Epithelial cell of prostate (primary cell): Measurements from ENCODE around the gene HEXA.
"Not testable (repeated sequence)": the region's sequence is repeated elsewhere in the genome, so short reads cannot be mapped to it uniquely, and the experiment has no call there.

ENCODE experiments used
- DNase-seq: peaks from one replicate; pipeline ENCODE4 v3.0.0-alpha.2; 2011; ENCODE audit warnings: low read depth, low spot score
- H3K27ac ChIP-seq: fragments of 450-650 bp; 2 replicates; pipeline ENCODE4 v1.5.1; 2017; ENCODE audit warnings: mild to moderate bottlenecking

HEXA gene

DNA sequence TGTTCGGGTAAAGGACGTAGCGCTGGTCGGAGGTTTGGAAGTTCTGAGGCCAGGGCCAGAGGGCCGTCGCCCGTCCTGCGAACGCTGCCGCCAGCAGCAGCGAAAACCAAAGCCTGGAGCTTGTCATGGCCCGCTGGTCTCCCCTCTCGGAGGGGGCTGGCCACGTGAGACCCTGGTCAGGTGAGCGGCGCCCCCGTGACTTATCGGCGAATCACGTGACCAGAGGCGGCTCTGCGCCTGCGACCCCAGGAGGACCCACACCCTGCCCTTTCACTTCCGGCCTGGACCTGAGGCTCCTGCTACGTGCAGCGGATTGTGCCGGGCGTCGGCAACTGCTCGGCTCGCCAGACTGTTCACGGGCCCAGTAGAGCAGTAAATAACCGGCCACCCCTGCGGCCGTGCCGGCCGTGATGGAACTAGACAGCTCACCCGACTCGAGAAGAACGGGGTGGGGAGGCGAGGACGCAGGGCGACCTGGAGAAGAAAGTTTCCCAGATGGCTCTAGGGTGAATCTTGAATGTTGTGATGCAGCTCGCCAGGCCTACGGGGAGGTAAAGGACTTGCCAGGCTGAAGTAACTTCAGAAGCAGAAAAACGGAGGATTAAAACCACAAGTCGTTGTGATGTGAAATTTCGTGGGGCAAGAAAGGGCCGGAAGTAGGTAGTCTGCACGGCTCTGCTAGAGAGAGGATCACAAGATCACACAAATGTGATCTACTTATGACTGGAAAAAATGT, at the start of gene HEXA:
HEXA (minus strand) TSS at position 169 of the 736 bp plus-strand sequence; CDS start at position 127, 42 bp downstream.
- H3K27ac ChIP-seq: peak within 1 kb of the TSS; percentile 78
- peak; percentile 46 for DNase-seq

DNA sequence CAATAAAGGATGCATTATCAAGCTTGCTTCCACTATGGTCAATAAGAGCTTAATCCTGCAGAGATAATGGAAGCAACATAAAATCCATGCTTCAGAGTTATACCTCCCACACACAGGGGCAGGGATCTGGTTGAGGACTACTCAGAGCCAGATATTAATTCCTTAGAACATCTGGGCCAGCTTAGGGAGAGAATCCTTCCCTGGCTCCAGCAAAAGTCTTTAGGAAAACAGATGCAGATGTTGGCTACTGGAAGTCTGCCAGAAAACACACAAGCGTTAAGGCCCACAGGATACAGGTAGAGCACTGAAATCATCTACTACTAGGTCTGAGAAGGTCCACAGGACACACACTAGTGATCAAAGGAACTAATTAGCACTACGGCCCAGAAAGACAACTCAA, 47.4 kb upstream of the HEXA start:
- no peak overlapping the region for H3K27ac ChIP-seq
- no peak for DNase-seq

DNA sequence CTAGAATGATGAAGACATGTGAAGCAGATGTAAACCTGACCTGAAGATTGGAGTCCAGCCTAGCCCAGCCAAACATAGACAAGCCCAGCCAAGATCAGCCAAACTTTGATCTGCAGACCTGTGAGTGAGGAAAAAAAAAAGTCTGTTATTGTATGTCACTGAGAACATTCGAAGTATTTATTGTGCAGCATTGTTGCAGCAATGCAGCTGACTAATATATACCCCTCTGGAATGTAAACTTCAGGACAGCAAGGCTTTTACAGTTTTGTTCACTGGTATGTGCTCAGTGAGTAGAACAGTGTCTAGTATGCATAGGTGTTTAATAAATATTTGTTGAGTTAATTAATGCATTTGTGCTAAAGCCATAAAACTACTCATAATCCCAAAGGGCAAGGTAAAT, 45.7 kb upstream of the HEXA start:
- DNase-seq: no peak
- H3K27ac ChIP-seq: no peak overlapping the region

DNA sequence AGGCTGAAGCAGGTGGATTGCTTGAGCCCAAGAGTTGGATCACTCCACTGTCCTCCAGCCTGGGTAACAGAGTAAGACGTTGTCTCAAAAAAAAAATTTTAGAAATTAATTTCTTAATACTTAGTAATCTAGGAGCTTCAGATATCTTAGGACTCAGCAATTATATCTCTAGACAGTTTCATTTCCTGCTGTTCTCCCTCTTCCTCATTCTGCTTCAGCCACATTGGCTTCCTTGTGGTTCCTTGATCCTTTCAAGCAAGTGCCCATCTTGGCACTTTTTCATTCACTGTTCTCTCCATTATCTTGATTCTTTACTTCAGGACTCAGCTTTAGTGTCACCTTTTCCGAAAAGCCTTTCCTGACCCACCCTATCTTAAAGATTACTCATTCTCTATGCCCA, 44.8 kb upstream of the HEXA start:
- DNase-seq: no peak

DNA sequence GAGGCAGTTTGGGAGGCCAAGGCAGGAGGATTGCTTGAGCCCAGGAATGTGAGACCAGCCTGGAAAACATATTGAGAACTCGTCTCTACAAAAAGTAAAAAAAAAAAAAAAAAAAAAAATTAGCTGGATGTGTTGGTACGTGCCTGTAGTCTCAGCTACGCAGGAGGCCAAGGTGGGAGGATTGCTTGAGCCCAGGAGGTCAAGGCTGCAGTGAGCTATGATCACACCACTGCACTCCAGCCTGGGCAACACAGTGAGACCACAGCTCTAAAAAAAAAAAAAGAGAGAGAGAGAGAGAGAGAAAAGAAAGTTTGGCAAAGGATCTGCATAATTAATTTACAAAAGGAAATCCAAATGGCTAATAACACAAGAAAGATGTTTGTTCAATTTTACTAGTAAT, 44.0 kb upstream of the HEXA start:
- not testable (repeated sequence) for H3K27ac ChIP-seq, DNase-seq

More for the DNA sequence above, 44.8 kb upstream of the HEXA start:
- H3K27ac ChIP-seq: no peak overlapping the region

DNA sequence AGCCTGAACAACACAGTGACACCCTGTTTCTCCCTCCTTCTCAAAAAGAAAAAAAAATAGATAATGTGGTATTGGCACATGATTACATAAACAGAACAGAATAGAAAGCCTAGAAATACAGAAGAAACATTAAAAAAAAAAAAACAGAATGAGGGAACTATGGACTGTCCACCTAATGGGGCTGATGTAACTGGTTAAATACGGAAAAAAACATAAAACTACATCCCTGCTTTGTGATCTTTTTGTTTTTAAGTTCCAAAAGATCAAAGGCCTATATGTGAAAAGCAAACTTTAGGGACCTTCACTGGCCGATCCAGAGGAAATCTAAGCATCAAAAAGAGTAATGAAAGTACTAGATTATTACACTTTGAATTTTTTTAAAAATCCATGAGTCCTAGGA, 39.5 kb upstream of the HEXA start:
- no peak overlapping the region for H3K27ac ChIP-seq
- no peak for DNase-seq

DNA sequence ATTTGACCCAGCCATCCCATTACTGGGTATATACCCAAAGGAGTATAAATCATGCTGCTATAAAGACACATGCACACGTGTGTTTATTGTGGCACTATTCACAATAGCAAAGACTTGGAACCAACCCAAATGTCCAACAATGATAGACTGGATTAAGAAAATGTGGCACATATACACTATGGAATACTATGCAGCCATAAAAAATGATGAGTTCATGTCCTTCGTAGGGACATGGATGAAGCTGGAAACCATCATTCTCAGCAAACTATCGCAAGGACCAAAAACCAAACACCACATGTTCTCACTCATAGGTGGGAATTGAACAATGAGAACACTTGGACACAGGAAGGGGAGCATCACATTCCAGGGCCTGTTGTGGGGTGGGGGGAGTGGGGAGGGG, 37.5 kb upstream of the HEXA start:
- not testable (repeated sequence) for H3K27ac ChIP-seq, DNase-seq

DNA sequence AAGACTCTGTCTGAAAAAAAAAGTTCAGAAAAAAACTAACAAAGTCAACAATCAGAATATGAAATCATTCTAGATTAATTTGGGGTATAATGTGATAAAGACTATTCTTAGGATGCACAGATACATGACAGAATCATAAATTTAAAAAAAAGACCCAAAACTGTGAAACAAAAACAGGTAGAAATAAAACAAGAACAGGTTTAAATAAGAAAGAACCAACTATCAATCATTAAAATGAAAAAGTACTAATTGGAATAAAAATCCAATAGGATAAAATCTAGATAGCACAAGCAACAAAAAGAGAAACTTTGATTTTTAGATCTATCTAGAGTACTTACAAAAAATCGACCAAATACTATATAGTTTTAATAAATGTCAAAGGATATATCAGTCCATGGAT, 35.7 kb upstream of the HEXA start:
- no peak for DNase-seq
- no peak overlapping the region for H3K27ac ChIP-seq

DNA sequence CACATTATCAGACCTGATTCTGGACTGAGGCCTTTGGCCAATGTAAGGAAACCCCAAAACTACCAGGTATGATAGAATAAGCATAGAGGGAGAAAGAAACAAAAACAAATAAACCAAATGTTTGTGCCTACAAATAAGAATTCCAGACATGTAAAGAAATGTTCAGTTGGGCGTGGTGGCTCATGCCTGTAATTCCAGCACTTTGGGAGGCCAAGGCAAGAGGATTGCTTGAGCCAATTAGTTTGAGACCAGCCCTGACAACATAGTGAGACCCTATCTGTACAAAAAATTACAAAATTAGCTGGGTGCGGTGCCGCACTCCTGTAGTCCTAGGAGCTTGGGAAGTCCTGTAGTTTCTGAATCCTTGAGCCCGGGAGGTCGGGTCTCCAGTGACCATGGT, 35.3 kb upstream of the HEXA start:
- DNase-seq: no peak
- no peak overlapping the region for H3K27ac ChIP-seq

DNA sequence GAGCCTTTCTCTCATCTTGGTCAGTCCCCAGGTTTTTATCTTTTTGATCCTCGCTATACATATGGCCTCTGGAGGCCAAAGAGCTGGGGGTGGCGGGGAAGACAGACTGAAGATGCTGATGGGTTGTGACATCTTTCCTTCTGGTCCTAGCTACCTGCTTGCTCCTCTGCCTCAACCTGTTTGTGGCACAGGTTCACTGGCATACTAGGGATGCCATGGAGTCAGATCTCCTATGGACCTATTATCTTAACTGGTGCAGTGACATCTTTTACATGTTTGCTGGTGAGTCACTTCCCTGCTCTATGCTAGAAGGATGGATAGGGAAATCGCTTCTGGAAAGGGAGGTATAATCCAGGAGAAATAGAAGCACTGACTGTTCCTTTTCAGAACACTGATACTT, 31.1 kb upstream of the HEXA start:
- DNase-seq: no peak

DNA sequence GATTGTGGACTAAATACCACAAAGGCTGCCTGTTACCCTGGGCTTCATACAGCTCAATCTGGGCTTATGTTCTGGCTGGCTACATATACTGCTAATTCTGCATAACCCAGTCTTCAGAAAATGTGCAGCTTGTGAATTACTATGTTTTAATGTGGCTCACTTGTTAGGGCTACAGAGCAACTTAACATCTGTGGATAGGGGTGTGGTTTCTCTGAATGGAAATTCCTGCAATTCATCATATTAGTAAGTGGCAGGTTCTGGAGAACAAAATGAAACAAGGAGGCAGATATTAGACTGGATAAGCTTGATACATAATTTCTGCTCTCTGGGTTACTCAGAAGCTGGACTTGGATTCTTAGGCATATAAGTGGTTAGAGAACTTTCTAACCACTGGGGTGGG, 29.0 kb upstream of the HEXA start:
- H3K27ac ChIP-seq: no peak overlapping the region
- DNase-seq: no peak

More for the DNA sequence above, 31.1 kb upstream of the HEXA start:
- H3K27ac ChIP-seq: no peak overlapping the region

DNA sequence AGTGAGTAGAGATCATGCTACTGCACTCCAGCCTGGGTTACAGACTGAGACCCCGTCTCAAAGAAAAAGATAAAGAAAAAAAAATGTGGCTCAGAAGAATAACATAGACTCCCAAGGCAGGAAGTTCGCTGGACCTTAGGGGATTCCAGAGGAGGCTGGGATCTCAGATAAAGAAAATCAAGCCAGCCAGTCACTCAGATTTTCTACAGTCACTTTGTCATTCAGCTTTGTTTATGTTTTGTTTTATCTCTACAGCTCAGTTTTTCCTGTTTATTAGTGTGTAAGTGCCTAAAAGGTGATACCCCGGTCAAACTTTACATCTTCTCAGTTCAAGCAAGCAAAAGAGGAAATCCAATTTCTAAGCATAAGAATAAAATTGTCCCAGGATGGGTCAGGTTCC, 28.5 kb upstream of the HEXA start:
- no peak for DNase-seq
- H3K27ac ChIP-seq: no peak overlapping the region

DNA sequence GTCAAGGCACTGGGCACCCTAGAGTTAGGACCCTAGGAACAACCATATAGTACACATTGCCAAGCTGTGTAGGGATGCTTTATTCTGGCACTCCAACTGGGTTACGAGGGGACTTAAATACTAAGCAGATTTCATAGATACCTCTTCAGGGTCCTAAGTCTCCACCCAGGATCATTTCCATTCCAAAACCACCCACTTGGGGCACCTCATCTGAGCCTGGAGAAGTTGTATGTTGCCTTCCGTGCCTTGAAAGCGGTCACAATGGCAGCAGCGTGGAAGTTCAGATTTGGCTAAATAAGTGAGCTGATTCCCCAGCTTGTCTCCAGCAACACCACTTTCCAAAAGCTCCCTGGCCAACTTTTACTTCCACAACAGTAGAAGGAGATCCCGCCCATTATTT, 26.9 kb upstream of the HEXA start:
- DNase-seq: no peak
- H3K27ac ChIP-seq: no peak overlapping the region

DNA sequence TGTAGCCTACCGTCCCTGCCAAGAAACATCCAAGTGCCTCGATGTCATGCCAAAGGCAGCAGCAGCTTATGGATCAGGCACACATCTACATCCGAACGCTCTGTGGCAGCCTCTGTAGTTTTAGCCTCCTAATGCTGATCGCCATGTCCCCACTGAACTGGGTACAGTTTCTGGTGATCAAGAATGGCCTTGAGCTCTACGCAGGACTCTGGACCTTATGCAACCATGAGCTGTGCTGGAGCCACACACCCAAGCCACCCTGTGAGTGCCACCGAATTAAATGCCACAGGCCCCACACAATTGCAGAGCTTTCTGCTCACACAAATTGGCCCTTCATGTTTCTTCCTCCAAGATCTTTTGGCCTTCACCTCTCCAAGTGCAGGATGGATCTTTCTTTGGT, 22.8 kb upstream of the HEXA start:
- DNase-seq: no peak
- H3K27ac ChIP-seq: no peak overlapping the region

DNA sequence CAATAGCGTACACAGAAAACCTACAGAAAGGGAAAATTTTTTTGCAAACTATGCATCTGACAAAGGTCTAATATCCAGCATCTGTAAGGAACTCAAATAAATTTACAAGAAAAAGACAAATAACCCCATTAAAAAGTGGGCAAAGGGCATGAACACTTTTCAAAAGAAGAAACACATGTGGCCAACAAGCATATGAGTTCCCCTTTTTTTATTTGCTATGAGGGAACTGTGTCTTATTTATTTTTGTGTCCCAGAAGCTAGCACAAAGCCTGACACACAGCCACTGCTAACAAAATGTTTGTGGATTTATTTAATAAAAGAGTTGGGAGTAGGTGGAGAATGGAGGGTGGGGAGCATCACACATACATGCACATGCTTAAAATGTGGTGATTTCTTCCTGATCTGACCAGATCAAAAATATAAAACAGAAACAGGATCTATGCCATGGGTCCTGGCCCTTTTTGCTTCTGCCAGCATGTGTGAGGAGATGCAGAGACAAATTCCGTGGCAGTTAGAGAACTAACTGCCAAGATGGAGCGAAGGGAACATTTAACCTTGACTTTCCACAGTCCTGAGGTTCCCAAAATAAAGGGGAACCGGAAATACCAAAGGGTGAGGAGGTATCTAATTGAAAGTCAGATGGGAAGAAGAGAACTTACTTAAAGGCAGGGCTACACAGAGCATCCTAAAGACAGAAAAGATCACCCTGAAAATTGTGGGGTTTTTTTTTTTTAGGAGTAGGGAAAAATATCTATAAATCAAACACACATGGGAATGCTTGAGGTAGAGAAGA, 22.2 kb upstream of the HEXA start, which contains the start of gene TMEM202:
TMEM202 (plus strand) TSS at position 510 of the 793 bp plus-strand sequence; CDS start at position 532, 22 bp downstream.
- DNase-seq: no peak
- H3K27ac ChIP-seq: no peak within 1 kb of the TSS

DNA sequence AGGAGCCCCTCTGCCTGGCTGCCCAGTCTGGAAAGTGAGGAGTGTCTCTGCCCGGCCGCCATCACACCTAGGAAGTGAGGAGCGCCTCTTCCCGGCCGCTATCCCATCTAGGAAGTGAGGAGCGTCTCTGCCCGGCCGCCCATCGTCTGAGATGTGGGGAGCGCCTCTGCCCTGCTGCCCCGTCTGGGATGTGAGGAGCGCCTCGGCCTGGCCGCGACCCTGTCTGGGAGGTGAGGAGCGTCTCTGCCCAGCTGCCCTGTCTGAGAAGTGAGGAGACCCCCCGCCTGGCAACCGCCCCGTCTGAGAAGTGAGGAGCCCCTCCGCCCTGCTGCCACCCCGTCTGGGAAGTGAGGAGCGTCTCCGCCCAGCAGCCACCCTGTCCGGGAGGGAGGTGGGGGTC, 20.5 kb upstream of the HEXA start:
- not testable (repeated sequence) for H3K27ac ChIP-seq, DNase-seq

DNA sequence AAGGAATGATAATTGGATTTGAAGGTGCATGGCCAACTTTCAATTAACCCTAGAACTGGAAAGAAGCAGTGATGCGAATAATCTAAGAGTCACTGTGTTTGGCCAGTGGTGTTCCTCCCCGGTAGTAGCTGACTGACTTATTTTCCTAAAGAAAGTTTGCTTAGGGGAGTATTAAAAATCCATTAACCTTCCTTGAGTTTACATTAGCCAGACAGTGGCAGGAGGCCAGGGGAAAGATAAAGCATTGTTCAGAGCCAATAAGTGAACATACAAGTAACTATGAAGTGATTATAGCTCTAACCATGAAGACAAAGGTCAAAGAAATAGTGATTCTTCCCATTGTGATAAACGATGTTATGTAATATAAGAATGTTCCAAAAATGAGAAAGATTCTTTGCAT, 13.4 kb upstream of the HEXA start:
- H3K27ac ChIP-seq: no peak overlapping the region
- no peak for DNase-seq

DNA sequence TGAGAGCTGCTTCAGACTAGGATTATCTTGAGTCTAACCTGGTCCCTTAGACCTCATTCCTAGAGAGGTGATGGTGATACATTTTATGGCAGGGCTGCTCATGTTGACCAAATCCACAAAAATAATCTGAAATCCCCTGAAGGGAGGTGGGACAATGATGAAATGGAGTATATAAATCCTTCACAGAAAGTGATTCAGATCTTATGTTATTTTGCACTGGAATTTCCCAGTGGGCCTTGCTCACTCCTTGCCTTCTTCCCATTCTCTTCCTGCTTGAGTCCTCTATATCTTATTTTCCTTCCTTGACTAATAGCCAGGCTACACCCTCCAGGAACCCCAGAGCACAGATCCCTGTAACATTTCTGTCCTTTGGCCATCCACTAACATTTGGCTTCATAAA, 11.9 kb upstream of the HEXA start:
- no peak for DNase-seq
- no peak overlapping the region for H3K27ac ChIP-seq

DNA sequence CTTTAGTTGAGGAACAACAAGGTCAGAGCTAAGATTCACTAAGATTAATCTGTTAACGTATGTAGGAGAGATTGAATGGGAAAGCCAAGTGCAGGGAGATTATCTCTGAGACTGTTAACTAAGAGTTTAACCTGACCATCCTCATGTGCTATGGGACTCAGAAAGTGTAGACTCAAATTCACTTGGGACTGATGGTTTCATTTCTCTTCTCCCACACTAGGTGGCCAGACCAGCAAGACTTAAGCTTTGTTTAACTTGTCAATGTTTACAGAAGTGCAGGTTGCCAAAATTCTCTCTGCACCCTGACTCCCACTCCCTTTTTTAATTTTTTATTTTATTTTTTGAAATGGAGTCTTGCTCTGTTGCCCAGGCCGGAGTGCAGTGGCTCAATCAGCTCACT, 6.3 kb upstream of the HEXA start:
- DNase-seq: no peak
- no peak overlapping the region for H3K27ac ChIP-seq

DNA sequence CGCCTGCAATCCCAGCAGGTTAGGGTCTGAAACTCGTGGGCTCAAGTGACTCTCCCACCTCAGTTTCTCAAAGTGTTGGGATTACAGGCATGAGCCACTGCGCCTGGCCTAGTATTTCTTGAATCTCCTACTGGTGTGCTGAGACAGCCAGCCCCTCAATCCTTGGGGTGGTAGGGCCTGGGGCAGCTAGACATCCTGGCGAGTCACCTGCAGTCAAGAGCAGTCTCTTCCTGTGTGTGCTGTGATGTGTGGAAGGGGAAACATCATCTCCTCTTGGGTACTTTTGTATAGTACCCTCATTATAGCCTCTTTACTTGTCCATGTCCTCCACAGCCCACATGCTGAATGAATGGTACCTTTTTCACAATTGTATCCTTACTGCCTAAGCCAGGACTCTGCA, 4.9 kb upstream of the HEXA start:
- no peak overlapping the region for H3K27ac ChIP-seq

DNA sequence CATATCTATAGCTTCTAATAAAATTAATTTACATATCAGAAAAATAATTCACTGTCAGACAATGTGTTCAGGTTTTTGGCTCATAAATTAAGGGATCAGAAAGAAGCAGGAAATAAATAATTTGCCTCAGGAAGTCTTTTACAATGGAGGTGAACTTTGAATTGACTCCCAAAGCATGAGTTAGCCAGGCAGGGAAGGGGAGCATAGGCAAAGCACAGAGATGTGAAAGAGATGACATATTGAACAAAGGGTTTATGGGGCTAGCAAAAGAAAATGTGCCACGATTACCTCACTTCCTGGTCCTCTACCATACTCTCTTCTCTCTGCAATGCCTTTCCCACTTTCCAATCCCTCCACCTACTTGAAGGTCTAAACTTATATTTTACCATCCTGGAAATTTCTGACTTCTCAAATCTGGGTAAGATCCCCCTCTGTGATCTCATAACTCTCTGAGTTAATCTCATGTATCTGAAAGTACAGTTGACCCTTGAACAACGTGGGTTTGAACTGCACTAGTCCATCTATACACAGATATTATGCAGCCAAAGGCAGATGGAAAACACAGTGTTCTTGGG, 4.1 kb upstream of the HEXA start:
- no peak for DNase-seq
- no peak overlapping the region for H3K27ac ChIP-seq

More for the DNA sequence above, 4.9 kb upstream of the HEXA start:
- DNase-seq: no peak
